Cardiac fibroblast (primary cell): ENCODE data around the gene TMEM184B.

ENCODE experiments used
- DNase-seq, 2 donors: peaks; one replicate each; pipeline versions ENCODE4 v3.0.0 to v3.0.0-alpha.2; 2010; ENCODE audit warnings: low read depth in 2 of 2
- H3K4me3 ChIP-seq, 2 donors: replicated peaks in 1 of 2; 1 replicate in 1 of 2; 2 replicates in 1 of 2; pipeline ENCODE4 v1.5.1; 2011; ENCODE audit warnings: low read depth in 2 of 2, low read length in 2 of 2, mild to moderate bottlenecking in 2 of 2, moderate library complexity in 1 of 2
- TF ChIP-seq, protein P1 (sequence below): IDR thresholded peaks from one replicate; pipeline ENCODE4 v1.5.1; 2011; ENCODE audit warnings: low read depth, mild to moderate bottlenecking, low read length, inconsistent platforms

Gene TMEM184B

GRCh38 chr22:38299770-38300102, 26.9 kb upstream of the TMEM184B start:
- TF ChIP-seq, protein P1, sequence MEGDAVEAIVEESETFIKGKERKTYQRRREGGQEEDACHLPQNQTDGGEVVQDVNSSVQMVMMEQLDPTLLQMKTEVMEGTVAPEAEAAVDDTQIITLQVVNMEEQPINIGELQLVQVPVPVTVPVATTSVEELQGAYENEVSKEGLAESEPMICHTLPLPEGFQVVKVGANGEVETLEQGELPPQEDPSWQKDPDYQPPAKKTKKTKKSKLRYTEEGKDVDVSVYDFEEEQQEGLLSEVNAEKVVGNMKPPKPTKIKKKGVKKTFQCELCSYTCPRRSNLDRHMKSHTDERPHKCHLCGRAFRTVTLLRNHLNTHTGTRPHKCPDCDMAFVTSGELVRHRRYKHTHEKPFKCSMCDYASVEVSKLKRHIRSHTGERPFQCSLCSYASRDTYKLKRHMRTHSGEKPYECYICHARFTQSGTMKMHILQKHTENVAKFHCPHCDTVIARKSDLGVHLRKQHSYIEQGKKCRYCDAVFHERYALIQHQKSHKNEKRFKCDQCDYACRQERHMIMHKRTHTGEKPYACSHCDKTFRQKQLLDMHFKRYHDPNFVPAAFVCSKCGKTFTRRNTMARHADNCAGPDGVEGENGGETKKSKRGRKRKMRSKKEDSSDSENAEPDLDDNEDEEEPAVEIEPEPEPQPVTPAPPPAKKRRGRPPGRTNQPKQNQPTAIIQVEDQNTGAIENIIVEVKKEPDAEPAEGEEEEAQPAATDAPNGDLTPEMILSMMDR, result no peak
- no peak for DNase-seq

DNA sequence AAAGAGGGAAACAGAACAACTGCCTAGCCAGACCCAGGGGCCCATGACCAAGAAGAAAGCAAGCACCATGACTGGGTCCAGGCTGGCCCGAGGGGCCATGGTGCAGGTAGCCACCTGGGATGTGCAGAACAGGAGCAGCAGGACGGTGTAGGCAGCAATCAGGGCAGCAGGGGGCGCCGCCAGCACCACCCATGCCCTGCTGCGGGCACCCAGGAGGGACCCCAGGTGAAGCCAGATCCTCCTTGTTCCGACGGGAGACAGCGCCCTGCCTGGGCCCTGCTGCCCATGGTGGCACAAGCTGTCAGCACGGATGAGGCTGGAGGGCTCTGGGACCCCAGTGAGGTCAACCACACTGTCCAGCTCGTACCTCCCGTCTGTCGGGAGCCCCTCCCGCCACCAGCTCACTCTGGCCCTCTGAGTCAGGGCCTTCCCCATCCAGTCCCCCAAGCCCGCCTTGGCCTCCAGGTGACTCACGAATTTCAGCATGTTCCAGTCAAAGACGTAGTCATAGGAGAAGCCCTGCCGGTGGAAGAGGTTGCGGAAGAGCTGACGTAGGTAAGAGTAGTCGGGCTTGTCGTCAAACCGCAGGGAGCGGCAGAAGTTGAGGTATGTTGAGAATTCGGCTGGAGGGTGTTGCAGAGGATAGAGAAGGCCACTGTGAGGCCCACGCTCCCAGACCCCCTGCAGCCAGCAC, 25.6 kb upstream of the TMEM184B start:
- peak; percentile 94 to 100 for DNase-seq
- H3K4me3 ChIP-seq, result no peak overlapping the region
- TF ChIP-seq, protein P1, result peak; percentile 59

More at GRCh38 chr22:38299770-38300102, 26.9 kb upstream of the TMEM184B start:
- H3K4me3 ChIP-seq, result no peak overlapping the region

GRCh38 chr22:38296372-38296771, 23.6 kb upstream of the TMEM184B start:
- no peak overlapping the region for H3K4me3 ChIP-seq
- DNase-seq, result no peak
- TF ChIP-seq, protein P1, result no peak

- no peak for DNase-seq
- H3K4me3 ChIP-seq, result no peak overlapping the region
- TF ChIP-seq, protein P1, result no peak
Observed at GRCh38 chr22:38295863-38296262, 23.1 kb upstream of the TMEM184B start.

DNA sequence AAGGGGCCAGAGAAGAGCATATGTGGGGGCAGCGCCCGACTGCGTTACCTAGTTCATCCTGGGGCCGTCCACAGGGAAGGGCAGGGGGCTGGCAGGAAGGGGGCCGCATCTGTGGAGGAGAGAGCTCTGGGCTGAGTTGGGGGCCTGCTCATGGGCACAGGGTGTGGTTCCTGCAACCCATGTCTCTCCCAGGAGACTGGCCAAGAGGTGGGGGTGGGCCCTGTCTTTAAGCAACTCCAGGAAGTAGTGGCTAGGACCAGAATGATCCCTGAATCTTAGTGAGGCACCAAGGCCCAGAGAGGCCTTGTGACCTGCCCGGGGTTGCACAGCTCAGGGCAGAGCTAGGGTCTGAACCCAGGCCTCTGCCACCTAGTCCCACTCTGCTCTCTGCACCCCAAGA, 22.5 kb upstream of the TMEM184B start:
- DNase-seq, result no peak
- H3K4me3 ChIP-seq, result no peak overlapping the region
- TF ChIP-seq, protein P1, result no peak

GRCh38 chr22:38294193-38294592, 21.4 kb upstream of the TMEM184B start:
- TF ChIP-seq, protein P1, result no peak
- no peak for DNase-seq
- no peak overlapping the region for H3K4me3 ChIP-seq

DNA sequence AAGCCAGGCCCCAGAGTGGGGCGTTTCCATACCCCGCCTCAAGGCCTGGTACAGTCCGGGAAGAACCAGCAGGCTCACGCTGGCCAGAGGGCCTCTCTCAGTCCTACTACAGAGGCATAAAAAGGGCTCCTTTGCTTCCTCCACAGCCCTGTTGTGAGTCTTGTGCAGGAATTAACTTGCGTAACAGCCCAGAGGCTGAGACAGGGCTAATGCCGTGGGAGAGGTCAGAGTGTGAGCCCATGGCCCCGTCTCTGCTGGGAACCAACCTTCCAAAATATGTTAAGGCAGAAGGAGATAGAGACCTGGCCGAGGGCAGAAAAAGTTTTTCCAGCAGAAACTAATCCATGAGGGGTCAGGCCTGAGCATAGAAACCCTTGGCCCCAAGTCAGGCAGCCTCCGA, 19.9 kb upstream of the TMEM184B start:
- no peak overlapping the region for H3K4me3 ChIP-seq
- peak; percentile 59 to 79 for DNase-seq
- TF ChIP-seq, protein P1, result no peak
